GM12801 (cell line): Measurements from ENCODE around the gene GFER.

ENCODE experiments used
- CTCF ChIP-seq: IDR thresholded peaks from one replicate; pipeline ENCODE4 v1.5.1; 2011; ENCODE audit warnings: control low read depth; ENCODE audit not compliant: insufficient read length; ENCODE audit errors: extremely low read depth

Gene GFER

GRCh38 chr16:1949507-1949906, 34.5 kb upstream of the GFER start:
- TF ChIP-seq CTCF = no peak

DNA sequence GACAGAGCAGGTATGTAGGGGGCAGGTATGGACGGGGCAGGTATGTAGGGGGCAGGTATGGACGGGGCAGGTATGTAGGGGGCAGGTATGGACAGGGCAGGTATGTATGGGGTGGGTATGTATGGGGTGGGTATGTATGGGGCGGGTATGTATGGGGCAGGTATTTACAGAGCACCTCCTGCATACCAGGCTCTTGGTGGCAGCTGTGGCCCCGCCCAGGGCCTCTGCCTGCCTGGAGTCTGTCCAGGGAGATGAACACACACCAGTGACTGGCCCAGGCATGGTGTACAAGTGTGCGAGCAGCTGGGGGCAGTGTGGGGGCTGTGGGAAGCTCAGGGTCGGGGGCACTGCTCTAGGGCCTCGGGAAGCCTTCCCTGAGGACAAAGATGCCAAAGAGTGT, 33.9 kb upstream of the GFER start:
- no peak for TF ChIP-seq CTCF

- no peak for TF ChIP-seq CTCF
Measured at GRCh38 chr16:1950559-1950958, 33.4 kb upstream of the GFER start.

GRCh38 chr16:1953734-1954133, 30.3 kb upstream of the GFER start:
- TF ChIP-seq CTCF = no peak

DNA sequence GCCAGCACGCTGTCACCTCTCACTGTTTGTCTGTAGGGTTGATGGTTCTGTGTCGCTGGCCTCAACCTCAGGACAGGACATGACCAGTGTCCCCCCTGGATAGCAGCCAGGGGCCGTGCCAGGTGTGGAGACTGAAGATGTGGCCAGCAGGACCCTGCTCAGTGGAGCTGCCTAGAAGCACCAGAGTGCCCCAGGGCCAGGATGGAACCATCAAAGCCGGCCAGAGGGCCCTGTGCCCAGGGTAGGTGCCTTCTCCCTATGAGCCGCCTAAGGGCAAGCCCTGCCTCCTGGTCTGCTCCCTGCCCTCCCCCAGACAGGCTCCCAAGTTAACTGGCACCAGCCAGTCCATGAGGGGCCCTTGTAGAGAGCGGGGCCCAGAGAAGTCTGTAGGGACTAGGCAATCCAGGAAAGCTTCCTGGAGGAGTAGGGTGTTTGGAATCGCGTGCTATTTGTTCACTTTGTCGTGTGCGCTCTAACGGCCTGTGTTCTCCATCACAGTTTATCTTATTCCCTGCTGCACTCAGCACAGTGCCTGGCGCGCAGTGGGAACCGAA, 25.2 kb upstream of the GFER start:
- TF ChIP-seq CTCF = no peak

DNA sequence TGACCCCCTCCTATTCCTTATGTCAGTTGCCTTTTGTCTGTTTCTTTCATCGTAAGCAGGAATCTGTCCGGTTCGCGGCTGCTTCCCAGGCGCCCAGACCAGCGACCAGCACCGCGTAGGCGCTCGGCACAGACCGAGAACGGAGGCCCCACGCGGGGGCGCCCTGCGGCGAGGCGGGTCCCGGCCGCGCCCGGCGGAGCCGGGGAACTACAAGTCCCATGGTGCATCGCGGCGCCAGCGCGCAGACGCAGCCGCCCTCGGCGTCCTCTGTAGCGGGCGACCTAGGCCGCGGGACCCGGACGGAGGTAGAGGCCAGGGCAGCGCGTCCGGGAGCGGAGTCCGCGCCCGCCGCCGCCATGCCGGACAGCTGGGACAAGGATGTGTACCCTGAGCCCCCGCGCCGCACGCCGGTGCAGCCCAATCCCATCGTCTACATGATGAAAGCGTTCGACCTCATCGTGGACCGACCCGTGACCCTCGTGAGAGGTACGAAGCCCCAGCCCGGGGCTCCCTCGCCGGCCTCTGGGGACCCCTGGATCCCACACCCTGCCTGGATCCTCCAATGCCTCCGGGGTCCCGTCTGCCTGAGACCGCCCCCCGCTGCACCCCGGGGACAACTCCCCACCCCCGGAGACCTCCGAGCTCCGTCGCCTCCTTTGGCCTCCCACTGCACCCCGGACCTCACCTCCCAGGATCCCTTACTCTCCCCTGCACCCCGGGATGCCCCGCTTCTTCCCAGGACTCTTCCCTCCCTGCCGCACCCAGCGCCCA, 24.5 kb upstream of the GFER start, which contains the start of gene NDUFB10:
Gene NDUFB10, plus strand, starts transcription at position 270 of the 771 bp plus-strand sequence. Its CDS starts 87 bp downstream, at position 357.
- no peak for TF ChIP-seq CTCF

DNA sequence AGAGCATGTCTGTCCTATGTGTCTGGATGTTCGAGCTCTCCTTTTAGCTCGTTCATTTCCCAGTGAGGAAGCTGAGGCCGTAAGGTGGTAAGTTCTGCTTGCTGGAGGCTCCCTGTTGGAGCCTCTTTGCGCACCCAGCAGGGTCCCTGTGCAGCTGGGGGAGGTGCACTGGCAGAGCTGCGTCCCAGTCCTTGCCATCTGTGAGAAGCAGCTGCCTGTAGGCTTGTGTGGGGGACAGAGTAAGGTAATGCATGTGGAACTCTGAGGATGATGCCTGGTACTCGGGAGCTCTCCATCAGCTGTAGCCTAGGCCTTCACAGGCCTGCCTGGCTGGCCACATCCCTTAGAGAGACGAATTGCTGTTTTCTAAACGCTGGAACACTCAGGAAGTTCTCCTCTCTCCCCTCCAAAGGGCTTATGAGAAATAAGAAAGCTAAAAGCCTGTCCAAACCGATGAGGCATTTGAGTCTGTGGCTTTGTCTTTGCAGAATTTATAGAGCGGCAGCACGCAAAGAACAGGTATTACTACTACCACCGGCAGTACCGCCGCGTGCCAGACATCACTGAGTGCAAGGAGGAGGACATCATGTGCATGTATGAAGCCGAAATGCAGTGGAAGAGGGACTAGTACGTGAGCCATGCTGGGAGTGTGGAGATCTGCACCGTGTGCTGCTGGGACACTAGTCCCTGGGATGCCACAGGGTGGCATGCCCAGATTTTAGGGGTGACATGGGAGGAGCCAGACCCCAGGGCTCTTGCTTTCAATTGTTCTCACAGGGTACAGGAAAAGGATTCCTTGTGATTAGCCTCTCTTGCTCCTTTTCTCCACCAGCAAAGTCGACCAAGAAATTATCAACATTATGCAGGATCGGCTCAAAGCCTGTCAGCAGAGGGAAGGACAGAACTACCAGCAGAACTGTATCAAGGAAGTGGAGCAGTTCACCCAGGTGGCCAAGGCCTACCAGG, 23.0 kb upstream of the GFER start:
- TF ChIP-seq CTCF = no peak
